GM19025 (cell line): ENCODE measurements around the gene PIGQ.

Experiments used
- ATAC-seq: cut with Tn5 transposase; IDR thresholded peaks from one replicate; pipeline ENCODE4 v1.9.1; 2021; ENCODE audit warnings: mild to moderate bottlenecking, low read depth, moderate library complexity; ENCODE audit not compliant: unreplicated experiment

Gene PIGQ

DNA sequence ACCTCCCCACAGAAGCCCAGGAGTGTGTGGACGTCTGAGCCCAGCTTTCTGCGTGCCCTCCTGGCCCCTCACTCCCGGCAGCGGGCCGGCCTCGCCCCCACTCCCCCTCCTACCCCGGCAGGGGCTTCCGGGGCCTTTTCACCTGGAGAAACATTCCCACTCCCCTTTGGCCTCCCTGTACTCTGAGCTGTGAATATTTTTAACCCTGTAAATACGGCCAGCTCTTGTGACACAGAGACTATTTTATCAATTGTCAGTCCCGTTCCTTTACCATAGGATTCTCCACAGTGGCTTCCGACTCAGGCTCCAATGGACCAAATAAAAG lies 15.5 kb upstream of the PIGQ start:
- no peak for ATAC-seq

DNA sequence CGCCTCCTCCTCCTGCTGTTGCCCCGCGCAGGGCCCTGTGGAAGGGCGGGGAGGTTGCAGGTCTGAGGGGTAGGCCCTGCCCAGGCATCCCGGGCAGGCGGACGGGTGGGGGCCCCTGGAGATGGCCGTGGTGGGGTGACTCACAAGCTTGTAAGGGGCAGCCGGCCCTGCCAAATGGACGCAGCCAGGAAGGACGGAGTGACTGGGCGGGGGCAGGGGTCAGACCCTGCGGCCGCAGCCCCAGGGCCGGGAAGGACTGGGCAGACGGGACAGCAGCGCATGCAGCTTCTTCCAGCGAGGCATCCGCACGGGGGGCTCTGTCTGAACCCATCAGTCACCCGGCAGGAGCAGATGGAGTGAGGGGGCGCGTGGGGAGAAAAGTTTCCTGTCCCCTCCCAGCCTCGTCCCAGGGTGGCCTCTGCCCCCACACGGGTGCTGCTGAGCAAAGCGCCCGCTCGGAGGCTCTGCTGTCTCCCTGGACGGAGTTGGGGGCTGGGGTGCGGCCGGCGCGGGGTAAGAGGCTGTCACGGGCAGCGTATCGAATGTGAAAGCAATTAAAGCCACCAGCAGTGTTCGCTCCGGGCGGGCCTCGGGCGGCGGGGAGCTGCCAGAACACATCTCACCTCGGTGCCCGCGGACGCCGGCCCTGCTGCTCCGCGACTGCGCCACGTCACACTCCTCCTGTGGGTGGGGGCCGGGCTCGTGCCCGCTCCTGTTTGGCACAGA lies 15.0 kb upstream of the PIGQ start:
- ATAC-seq: no peak

DNA sequence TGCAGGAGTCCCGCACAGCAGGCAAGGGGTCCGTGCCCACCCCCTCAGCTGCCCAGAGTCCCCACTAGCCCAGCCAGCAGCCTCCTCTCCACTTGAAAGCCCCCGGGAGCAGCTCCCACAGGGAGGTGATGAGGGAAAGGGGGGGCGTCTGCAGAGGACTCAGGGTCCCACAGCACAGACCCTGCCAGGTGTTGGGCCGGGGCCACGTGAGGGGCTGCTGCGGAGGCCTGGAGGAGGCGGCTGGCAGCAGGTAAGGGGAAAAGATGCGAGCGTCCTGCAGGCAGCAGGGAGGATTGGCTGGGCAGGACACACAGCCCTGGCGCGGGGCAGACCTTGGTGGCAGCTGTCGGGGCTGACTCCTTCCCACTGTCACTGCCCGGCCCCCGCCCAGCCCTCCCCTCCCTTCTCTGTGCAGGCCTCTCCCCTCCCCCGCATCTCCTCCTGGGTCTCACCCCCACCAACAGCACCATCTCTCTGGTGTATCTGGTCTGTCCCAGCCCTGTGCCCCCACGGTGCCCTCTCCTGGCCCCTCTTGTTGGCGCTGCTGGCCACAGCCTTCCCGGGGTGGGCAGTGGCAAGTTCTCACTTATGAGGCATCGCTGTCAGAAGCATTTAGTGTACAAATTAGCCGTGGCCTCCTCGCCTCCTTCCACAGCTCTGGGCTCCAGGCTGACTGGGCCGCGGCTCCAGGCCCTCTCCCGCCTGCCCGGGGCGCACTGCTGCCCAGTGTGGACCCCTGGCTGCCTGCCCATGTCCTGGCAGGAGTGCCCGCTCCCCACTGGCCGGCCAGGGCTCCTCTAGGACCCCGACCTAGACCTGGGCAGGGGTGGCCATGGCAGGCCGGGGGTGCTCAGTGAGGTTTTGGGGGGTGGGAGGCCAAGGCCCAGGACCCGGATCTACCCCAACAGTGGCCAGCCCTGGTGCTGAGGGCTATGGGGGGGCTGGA lies 14.0 kb upstream of the PIGQ start:
- ATAC-seq: no peak

DNA sequence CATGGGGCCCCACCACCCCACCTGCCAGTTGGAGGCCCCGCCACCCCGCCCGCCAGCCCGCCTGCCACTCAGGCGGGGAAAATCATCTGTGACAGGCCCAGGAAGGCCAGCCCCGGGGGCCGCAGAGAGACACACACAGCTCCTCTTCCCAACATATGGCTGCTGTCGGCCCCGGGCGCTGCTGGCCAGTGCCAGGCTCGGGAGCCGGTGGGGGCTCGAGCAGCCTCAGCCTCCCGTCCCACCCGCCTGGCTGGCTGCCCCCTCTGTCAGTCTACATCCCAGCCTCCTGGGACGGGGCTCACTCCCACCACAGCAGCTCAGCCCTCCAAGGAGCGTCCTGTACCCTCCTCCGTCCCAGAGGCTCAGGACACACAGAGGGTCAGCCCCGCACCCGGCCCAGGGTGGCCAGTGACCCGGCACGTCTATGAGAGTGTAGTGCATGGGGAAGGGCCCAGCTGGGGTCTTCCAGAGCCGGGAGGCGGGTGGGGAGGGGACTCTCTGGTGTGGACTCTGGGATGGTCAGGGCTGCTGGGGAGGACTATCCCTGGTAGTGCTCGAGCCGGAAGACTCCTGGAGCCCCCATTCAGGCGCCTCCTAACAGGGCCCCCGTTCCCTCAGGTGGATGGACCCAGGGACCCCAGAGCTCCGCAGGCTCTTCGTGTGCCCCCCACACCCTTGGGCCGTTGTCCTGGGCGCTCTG lies 13.1 kb upstream of the PIGQ start:
- ATAC-seq: no peak

DNA sequence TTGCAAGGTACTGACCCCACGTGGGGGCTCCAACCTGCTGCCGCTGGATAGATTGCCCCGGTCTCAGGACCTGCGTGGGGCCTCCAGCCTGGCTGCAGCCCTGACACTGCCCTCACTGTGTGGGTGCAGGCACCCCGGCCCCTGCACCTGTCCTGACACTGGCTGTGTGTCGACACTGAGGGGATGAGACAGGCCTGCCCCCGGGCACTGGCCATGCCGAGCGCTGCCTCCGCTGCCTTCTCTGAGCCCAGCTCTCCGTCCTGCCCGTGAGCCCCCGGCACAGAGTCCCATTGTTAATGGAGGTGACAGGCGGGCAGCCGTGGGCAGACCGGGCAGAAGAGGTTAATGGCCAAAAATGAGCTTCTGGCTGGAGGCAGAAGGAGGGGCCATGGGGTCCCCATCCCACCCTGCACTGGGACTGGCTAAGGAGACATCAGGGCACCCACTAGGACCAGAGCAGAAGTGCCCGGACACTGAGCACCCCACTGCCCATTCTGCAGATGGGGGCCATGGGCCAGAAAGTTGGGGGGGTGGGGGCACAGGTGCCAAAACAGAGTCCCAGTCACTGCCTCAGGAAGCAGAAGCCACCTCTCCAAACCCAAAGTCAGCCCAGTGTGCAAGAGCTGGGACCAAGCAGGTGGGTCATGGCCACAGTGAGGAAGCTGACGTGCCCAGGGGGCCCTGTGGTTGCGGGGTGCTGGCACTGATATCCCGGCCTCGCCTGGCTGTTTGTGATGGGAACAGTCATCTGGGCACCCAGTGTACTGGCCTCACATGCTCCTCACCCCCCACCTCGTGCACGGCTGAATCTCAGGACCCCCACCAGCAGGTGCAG lies 12.1 kb upstream of the PIGQ start:
- no peak for ATAC-seq

GRCh38 chr16:558298-559020 lies 11.3 kb upstream of the PIGQ start:
- ATAC-seq: no peak

- ATAC-seq: no peak
These were observed 10.8 kb upstream of the PIGQ start for GRCh38 chr16:559021-559380.

- ATAC-seq: no peak
These were observed 10.2 kb upstream of the PIGQ start for GRCh38 chr16:559411-560203.

DNA sequence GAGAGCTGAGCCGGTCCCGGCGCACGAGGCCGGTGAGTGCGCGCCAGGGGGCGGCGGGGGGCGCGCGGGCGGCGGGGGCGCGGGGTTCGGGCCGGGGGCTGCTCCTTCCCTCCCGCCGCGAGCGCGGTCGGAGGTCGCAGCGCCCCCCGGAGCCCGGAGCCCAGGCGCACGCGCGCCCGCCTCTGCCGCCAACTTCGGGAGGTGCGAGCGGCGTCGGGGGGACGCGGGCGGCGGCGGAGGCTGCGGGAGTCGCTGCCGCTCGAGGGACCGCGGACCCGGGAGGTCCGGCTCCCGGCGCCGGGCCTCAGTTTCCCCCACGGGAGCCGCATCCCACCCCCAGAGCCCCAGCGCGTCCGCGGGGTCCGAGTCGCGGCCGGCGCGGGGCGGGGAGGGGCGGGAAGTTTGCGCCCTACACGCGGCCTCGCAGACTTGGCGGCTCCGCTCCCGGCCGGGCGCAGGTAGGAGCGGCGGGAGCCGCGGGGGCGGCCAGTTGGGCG lies 9.5 kb upstream of the PIGQ start, which contains the start of gene PRR35:
TSS of gene PRR35 (plus strand) at position 191 of the 497 bp plus-strand sequence. CDS start 2,901 bp downstream, outside the sequence.
- ATAC-seq: no peak

GRCh38 chr16:560701-561412 lies 8.9 kb upstream of the PIGQ start:
- ATAC-seq: no peak

DNA sequence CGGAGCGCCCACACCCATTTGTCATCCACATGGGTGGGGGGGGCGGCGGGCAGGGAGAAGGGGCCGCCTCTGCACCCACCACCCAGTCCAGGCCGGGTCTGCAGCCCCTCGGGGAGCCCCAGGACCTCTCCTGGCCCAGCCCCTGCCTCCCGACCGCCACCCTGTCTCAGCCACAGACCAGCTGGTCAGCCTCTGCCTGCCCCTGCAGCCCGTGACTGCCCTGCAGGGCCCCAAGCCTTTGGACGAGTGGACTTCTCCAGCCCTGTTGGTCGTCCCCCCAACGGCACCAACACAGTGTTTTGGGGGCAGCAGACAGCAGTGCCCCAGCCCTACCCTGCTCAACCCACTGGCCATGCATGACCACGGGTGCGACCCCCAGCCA lies 8.4 kb upstream of the PIGQ start:
- ATAC-seq: no peak

- no peak for ATAC-seq
These were observed 7.5 kb upstream of the PIGQ start for GRCh38 chr16:561957-562938.

DNA sequence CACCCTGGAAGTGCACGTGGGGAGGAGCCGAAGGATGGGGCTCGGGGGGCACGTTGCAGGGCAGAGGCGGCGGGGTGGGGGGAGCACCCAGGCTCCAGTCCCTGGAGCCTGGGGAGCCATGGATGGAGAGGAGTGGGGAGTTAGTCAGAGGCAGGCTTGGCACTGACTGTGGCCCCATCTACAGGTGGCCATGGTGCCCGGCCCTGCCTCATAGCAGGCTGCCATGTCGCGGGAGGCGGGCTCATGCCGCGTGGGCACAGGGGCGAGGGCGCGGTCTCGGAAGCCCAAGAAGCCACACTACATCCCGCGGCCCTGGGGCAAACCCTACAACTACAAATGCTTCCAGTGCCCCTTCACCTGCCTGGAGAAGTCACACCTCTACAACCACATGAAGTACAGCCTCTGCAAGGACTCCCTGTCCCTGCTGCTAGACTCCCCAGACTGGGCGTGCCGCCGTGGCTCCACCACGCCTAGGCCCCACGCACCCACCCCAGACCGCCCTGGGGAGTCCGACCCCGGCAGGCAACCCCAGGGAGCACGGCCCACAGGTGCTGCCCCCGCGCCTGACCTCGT lies 6.6 kb upstream of the PIGQ start:
- ATAC-seq: no peak

DNA sequence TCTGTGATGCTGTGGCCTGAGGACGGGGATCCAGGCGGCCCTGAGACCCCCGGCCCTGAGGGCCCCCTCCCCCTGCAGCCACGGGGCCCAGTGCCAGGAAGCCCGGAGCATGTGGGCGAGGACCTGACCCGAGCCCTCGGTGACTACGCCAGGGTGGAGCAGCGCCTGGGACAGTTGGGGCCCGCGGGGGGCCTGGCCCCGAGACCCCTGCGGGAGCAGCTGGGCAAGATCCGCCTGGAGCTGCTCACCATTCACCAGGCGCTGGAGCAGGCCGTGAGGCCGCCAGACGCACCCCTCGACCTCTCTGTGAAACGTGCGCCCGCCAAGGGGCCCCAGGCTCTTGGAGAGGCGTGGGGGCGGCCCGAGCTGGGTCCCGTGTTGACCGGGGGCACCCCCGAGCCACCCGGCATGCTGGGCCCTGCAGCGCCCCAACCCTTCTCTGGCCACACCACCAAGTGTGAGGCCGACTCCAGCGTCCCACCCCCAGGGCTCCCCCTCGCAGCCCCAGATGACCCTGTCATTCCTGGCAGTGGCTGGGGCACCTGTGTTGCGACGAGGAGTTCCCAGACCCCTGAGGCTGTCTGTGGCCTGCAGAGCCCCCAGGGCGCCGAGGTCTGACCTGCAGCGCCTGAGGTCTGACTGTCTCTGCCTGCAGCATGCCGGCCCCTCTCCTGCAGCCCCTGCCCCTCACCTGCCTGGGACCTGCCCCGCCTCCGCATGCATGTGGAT lies 4.9 kb upstream of the PIGQ start:
- ATAC-seq: no peak

GRCh38 chr16:565419-566330 lies 4.1 kb upstream of the PIGQ start:
- ATAC-seq: no peak
